ENCODE data around the gene FSTL4. TPM values are rescaled to one million over a fixed set of nuclear protein-coding genes. Genes with fewer than 3 reads are reported as not detected.

Gene FSTL4
- total and polyA plus RNA-seq, 2 of the 4 experiments (the other 2 are of a cell fraction), result 0.18 TPM; not detected in 1

- H3K23ac ChIP-seq (ENCODE audit: low read depth, low read length), result no peak overlapping the region
- intact Hi-C loops (cut with micrococcal nuclease), result no loop called here
- H3K14ac ChIP-seq (replicated peaks; ENCODE audit: low read depth, low read length), result no peak overlapping the region
- H3K18ac ChIP-seq (ENCODE audit: low read depth, low read length), result no peak overlapping the region
- H2AK9ac ChIP-seq (replicated peaks; ENCODE audit: low read depth, low read length, poor library complexity), result no peak overlapping the region
- H2AK5ac ChIP-seq (ENCODE audit: low read depth, low read length), result no peak overlapping the region
- no peaks in the 10 kb centered on the region for H3K36me3 ChIP-seq (ENCODE audit: control insufficient read depth, insufficient read depth, low read length)
- DNase-seq (no peak), ATAC-seq (ENCODE audit: low read depth) (no peak)
- H3K27me3 ChIP-seq (ENCODE audit: control insufficient read depth, insufficient read depth, low read length), result peaks cover 1% of the 10 kb centered on the region
- no peak overlapping the region for H4K91ac ChIP-seq (ENCODE audit: insufficient read depth, low read depth, low read length)
- H4K20me1 ChIP-seq (ENCODE audit: insufficient read depth, low read length), result no peaks in the 10 kb centered on the region
- in situ Hi-C loops (cut with MboI; ENCODE audit: low sequenced_read_pairs), result no loop called here
- dilution Hi-C loops (cut with HindIII; ENCODE audit: low sequenced_read_pairs, unreplicated experiment), result no loop called here
- H2BK120ac ChIP-seq (ENCODE audit: low read depth, low read length), result no peak overlapping the region
- H3K4ac ChIP-seq (ENCODE audit: low read depth, low read length), result no peak overlapping the region
- H3K9me3 ChIP-seq (ENCODE audit: control insufficient read depth, insufficient read depth, low read length), result no peaks in the 10 kb centered on the region
- H2BK15ac ChIP-seq (ENCODE audit: low read depth, low read length), result no peak overlapping the region
- ChIA-PET POLR2A (ENCODE audit: unreplicated experiment) (no interaction called here), CTCF (no interaction called here)
- no TSS peak for BruUV-seq (replicated peaks)
- H2BK20ac ChIP-seq (ENCODE audit: low read depth, low read length), result no peak overlapping the region
- no peak overlapping the region for H2AFZ ChIP-seq (replicated peaks; ENCODE audit: low read length, poor library complexity)
- no peak overlapping the region for H2BK5ac ChIP-seq (ENCODE audit: low read depth, low read length, poor library complexity, severe bottlenecking)
- H3K9ac ChIP-seq (ENCODE audit: low read depth, low read length), result no peak overlapping the region
- H3K56ac ChIP-seq (ENCODE audit: extremely low read depth, insufficient read depth, low read length), result no peak overlapping the region
- H3K4me3 ChIP-seq (ENCODE audit: insufficient read depth, low read depth, low read length), result no peak overlapping the region
- no peaks in the 10 kb centered on the region for H3K4me1 ChIP-seq (ENCODE audit: control insufficient read depth, insufficient read depth, low read length)
- H3K9me1 ChIP-seq (ENCODE audit: insufficient read depth, low read length), result no peaks in the 10 kb centered on the region
- no peak overlapping the region for H3K4me2 ChIP-seq (ENCODE audit: low read depth, low read length)
- H4K5ac ChIP-seq (ENCODE audit: low read depth, low read length), result no peak overlapping the region
- H4K8ac ChIP-seq (ENCODE audit: low read depth in 2 of 2, low read length in 2 of 2), result no peak overlapping the region
- no peak overlapping the region for H3K27ac ChIP-seq (ENCODE audit: insufficient read depth, low read length)
- H3K79me1 ChIP-seq (ENCODE audit: low read depth in 1 of 2, low read length in 2 of 2), result no peaks in the 10 kb centered on the region
- TF ChIP-seq FOS (IDR thresholded peaks at IDR 0.05; ENCODE audit: low read depth, low read length) (no peak), USF2 (IDR thresholded peaks at IDR 0.05; ENCODE audit: low read depth, low read length) (no peak), RCOR1 (IDR thresholded peaks at IDR 0.05; ENCODE audit: insufficient replicate concordance, low read length) (no peak), NFE2L2 (IDR thresholded peaks at IDR 0.05; ENCODE audit: low read depth, low read length) (no peak), BHLHE40 (IDR thresholded peaks at IDR 0.05; ENCODE audit: low read depth, low read length) (no peak)
- no CpG with 5 or more reads among the region's 7 CpGs for WGBS, 2 experiments (ENCODE audit: extremely low coverage in 2 of 2, insufficient read length in 1 of 2)
These were observed 464.9 kb downstream of the FSTL4 start for GRCh38 chr5:133147411-133147810.

Small RNA genes within 50 kb of the gene (microRNA-seq; reads per million reads assigned to microRNA genes)
- gene MIR1289-2 (ENCODE audit: insufficient read depth in 1 of 2, insufficient read length in 1 of 2, unreplicated experiment in 1 of 2), result 0 reads per million in 2 experiments

Small RNA genes within 50 kb of the gene (small RNA-seq; reads per million reads assigned to genes)
- 0 reads per million in 5 experiments for gene MIR1289-2

Measured in IMR-90 (cell line).